ENCODE measurements around the gene CCNDBP1.
A peak's percentile ranks its signal among the peaks of the same experiment; 100 is the strongest.
"Not testable (repeated sequence)": the region's sequence is repeated elsewhere in the genome, so short reads cannot be mapped to it uniquely, and the experiment has no call there.

Gene CCNDBP1, protein sequence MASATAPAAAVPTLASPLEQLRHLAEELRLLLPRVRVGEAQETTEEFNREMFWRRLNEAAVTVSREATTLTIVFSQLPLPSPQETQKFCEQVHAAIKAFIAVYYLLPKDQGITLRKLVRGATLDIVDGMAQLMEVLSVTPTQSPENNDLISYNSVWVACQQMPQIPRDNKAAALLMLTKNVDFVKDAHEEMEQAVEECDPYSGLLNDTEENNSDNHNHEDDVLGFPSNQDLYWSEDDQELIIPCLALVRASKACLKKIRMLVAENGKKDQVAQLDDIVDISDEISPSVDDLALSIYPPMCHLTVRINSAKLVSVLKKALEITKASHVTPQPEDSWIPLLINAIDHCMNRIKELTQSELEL

GRCh38 chr15:43185157-43186002 is at the start of gene CCNDBP1:
CCNDBP1 (plus strand) TSS chr15:43185403; CDS start chr15:43185499, 96 bp downstream.
- peak; percentile 94 for DNase-seq (ENCODE audit: low read depth in 2 of 2)

DNA sequence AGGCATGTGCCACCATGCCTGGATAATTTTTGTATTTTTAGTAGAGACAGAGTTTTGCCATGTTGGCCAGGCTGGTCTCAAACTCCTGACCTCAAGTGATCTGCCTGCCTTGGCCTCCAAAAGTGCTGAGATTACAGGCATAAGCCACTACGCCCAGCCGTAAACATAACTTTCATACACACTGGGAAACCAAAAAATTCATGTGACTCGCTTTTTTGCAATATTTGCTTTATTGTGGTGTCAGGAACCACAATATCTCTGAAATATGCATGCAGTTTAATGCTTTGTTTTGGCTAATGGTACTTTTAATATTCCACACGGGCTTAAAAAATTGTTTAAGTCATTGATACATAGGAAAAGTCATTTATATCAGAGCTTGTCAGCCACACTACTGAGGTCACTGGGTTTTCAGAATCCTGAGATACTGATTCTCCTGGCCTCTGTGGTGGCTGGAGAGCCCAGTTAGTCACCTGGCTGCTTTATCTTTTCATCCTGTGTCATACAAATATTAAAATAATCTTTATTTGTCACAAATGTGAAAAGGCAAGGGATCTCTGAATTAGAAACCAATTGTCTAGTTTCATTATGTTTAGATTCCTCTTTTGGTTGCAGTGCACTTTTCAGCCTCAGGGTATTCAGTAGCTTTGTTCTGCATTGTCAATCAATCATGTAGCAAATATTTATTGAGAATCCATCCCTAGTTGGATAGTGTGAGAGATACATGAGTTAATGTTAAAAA is 41.8 kb upstream of the CCNDBP1 start:
- DNase-seq (ENCODE audit: low read depth in 2 of 2) = no peak

DNA sequence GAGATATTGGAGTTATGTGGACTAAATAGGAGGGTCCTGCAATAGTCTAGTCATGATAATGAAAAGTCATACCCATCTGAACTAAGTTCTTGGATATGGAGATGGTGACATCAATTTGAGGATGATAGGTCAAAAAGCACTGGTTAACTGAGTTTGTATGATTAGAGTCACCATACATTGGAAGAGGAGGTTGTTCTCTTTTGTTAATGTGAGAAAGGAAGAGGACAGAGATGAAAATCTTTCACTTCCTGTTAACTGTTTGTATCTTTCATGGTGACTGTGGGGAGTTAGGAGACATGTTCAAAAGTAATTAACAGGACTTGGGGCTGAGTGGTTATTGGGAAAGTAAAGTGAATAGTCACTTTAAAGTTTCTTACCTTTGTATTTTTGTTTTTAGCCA is 40.7 kb upstream of the CCNDBP1 start:
- no peak for DNase-seq (ENCODE audit: low read depth in 2 of 2)

GRCh38 chr15:43146184-43146583 is 39.0 kb upstream of the CCNDBP1 start:
- DNase-seq (ENCODE audit: low read depth in 2 of 2) = no peak

- no peak for DNase-seq (ENCODE audit: low read depth in 2 of 2)
These were observed 34.8 kb upstream of the CCNDBP1 start for GRCh38 chr15:43150191-43150929.

DNA sequence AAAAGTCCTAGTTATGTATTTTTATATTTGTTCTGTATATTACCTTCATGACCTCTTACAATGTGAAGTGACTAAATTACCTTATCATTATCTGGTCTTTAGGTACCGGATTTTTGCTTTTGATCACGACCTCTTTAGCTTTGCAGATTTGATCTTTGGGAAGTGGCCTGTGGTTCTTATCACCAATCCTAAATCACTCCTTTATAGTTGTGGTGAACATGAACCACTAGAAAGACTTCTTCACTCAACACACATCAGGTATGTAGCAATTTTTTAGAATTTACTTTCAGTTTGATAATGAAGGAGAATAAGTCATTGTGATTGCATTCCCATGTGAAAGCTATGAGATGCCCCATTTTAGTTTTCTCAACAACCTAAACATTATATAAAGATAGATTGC is 33.5 kb upstream of the CCNDBP1 start:
- DNase-seq (ENCODE audit: low read depth in 2 of 2) = no peak

GRCh38 chr15:43153269-43153668 is 31.9 kb upstream of the CCNDBP1 start:
- no peak for DNase-seq (ENCODE audit: low read depth in 2 of 2)

GRCh38 chr15:43165801-43166325 is 19.3 kb upstream of the CCNDBP1 start:
- no peak for DNase-seq (ENCODE audit: low read depth in 2 of 2)

GRCh38 chr15:43167261-43167660 is 17.9 kb upstream of the CCNDBP1 start:
- not testable (repeated sequence) for DNase-seq (ENCODE audit: low read depth in 2 of 2)

- no peak for DNase-seq (ENCODE audit: low read depth in 2 of 2)
These were observed 16.8 kb upstream of the CCNDBP1 start for GRCh38 chr15:43168192-43169107.

- DNase-seq (ENCODE audit: low read depth in 2 of 2) = no peak
These were observed 15.3 kb upstream of the CCNDBP1 start for GRCh38 chr15:43169888-43170287.

- not testable (repeated sequence) for DNase-seq (ENCODE audit: low read depth in 2 of 2)
These were observed 9.4 kb upstream of the CCNDBP1 start for GRCh38 chr15:43175656-43176309.

DNA sequence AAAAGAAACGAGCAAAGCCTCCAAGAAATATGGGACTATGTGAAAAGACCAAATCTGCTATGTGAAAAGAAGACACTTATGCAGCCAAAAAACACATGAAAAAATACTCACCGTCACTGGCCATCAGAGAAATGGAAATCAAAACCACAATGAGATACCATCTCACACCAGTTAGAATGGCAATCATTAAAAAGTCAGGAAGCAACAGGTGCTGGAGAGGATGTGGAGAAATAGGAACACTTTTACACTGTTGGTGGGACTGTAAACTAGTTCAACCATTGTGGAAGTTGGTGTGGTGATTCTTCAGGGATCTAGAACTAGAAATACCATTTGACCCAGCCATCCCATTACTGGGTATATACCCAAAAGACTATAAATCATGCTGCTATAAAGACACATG is 8.1 kb upstream of the CCNDBP1 start:
- DNase-seq (ENCODE audit: low read depth in 2 of 2) = not testable (repeated sequence)

DNA sequence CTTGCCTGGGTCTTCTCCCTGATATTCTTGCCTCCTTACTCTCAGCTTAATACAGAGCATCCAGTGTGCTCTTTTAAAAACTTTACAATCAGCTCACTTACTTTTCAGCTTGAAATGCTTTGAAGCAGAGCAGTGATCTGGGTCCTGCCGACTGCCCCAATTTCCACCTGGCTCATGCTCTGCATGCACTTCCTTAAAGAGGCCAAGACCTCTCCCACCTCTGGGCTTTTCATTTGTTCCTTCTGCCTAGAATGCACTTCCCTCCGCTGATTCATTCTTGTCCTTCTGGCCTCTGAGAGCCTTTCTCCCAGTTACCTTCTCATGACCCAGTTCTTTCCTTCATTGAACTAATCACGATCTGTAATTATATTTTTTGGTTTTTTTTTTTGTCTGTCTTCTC is 1.9 kb upstream of the CCNDBP1 start:
- no peak for DNase-seq (ENCODE audit: low read depth in 2 of 2)

GRCh38 chr15:43184407-43185124 is 637 bp upstream of the CCNDBP1 start:
- no peak for DNase-seq (ENCODE audit: low read depth in 2 of 2)

DNA sequence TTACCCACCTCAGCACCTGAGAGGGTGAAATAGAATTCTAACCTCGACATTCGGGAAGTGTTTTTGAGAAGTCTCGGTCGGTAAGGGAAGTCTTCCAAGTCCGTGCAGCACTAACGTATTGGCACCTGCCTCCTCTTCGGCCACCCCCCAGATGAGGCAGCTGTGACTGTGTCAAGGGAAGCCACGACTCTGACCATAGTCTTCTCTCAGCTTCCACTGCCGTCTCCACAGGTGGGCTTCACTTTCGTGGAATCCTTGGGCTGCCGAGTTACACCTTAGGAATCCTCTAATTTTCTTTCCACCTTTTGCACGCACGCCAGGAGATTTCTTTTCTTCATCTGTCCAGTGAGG is 775 bp downstream of the CCNDBP1 start:
- peak in 1 of 2 donors; percentile 9 for DNase-seq (ENCODE audit: low read depth in 2 of 2)

DNA sequence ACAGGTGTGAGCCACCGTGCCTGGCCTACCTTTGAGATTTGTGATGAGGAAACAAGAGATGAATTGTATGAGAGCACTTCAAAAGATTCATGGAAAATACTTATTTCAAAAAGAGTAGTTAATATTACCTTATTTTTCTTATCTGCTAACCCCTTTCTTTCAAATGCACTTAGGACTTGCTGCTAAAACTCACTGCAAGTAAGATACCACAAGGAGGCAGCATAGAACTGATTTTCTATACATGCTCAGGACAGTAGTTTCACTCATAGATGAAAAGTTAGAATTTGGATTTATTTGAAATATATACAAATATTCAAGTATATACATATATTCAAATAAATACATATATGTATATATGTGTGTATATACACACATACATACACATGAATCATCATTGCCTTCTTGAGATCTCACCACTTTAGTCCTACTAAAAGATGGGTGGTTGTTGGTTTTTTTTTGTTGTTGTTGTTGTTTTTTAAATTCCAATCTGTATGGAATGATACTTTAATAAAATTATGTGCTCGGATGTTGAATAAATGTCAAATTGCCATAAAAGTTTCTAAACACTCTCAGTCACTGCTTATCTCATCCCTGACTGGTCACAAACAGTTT is 2.4 kb downstream of the CCNDBP1 start:
- DNase-seq (ENCODE audit: low read depth in 2 of 2) = no peak

- no peak for DNase-seq (ENCODE audit: low read depth in 2 of 2)
These were observed 4.1 kb downstream of the CCNDBP1 start for GRCh38 chr15:43189296-43189695.

DNA sequence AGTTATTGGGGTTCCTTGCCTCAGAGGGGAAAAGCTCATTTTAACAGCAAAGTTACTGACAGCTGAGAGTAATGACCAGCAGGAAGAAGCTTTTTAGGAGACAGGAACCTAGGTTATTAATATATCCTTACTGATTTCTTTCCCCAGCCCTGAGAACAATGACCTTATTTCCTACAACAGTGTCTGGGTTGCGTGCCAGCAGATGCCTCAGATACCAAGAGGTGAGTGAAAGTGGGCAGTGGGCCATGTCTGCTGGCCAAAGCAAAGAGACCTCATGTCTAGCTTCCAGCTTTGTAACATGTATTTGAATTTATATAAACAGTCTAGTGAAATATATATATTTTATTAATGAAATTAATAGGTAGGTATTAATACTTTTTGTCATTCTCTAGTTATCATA is 5.0 kb downstream of the CCNDBP1 start:
- no peak for DNase-seq (ENCODE audit: low read depth in 2 of 2)
